Measurements from ENCODE around the gene DIAPH2.
"Not testable (repeated sequence)": the region's sequence is repeated elsewhere in the genome, so short reads cannot be mapped to it uniquely, and the experiment has no call there.

DIAPH2 gene

DNA sequence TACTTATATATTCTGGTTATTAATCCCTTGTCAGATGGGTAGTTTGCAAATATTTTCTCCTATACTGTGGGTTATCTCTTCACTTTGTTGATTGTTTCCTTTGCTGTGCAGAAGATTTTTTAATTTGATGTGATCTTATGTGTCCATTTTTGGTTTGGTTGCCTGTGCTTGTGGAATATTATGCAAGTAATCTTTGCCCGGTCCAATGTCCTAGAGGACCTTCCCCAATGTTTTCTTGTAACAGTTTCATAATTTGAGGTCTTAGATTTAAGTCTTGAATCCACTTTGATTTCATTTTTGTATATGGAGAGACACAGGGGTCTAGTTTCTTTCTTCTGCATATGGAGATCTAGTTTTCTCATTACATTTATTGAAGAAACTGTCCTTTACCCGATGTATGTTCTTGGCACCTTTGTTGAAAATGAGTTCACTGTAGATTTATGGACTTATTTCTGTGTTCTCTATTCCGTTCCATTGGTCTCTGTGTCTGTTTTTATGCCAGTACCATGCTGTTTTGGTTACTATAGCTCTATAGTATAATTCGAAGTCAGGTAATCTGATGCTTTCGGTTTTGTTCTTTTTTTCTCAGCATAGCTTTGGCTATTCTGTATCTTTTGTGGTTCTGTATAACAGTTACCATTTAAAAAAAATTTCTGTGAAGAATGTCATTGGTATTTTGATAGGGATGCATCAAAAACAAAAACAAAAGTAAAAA lies 34.7 kb downstream of the DIAPH2 start:
- DNase-seq (ENCODE audit: low spot score): no peak

DNA sequence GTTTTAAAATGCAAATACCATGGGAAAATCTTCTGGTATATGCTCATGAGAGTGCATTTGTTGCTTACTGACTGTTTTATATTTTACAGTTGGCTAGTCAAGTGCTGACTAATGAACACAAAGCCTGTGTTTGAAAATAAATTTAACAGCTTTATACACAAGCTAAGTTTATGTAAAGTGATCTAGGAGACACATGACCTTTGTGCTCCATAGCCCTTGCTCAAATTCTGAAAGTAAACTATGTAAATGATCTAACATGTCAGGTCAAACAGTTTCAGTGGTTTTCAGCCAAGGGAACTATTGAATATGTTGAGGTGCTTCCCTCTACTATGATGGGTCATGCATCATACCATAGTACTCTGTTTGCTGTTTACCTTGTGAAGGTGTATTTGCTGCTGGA lies 36.7 kb downstream of the DIAPH2 start:
- DNase-seq (ENCODE audit: low spot score): no peak

DNA sequence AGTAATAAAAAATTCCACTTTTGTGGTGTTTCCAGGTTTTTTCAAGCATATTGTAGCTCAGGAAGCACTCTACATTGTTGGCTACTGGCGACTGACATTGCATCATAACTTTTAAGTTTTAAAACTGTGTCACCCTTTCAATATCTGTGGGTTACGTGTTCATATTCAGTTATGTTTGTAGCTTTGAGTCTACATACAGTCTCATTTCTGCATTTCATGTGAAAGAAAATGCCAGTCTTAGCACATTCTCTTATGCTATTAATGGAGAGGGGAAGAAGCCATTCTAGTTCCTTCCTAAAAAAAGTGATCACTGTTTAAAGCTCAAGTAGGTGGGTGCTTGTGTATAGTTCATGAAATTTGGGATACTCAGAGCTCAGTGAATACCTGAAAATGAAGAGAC lies 38.1 kb downstream of the DIAPH2 start:
- no peak for DNase-seq (ENCODE audit: low spot score)

DNA sequence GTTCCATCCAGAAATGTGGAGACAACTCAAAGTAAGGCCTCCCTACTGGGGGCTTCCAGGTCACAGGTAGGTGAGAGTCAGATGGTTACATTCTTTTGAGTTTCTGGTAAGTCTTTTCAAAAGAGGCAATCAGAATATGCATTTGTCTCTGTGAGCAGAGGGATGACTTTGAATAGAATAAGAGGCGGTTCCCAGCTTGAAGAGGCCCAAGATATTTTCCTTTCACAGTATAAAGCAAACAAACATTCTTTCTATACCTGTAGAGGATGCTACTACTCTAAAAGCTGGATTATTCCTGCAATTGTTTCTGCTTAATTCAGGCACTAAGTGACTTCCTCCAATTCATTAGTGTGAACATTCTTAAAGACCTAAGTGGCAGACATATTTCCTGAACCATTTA lies 44.4 kb downstream of the DIAPH2 start:
- no peak for DNase-seq (ENCODE audit: low spot score)

DNA sequence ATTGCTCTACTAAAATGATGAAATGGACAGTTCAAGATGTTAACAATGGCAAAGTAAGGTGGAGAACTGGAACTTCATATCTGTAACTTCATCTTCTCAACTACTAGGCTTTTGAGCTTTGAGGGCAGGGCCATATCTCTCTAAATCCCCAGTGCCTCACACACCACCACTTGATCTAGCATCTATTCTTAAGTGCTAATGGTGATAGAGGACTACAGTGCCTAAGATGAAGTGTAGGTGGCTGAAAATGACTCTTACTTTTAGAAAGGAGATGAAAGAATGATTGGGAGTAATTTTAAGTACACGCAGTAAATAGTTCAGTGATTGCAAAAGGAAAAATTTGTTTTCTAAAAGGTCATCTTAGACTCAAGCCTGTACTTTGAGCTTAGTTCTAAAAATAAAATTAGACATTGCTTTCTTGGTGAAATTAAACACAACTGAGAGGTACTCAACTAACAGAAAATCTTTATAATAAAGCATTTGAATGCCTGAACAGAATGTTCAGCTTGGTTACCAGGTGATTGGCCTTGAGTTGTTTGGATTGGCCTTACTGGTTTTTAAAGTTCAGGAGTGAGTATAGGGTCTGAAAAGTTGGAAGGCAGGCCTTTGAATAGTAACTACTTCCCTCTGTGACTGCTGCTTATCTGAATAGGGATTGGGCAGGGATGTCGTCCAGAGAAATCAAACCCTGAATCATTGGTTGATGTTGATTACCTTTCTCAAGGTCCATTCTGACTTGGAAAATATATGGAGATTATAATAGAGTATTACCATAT lies 45.4 kb downstream of the DIAPH2 start:
- DNase-seq (ENCODE audit: low spot score): no peak

DNA sequence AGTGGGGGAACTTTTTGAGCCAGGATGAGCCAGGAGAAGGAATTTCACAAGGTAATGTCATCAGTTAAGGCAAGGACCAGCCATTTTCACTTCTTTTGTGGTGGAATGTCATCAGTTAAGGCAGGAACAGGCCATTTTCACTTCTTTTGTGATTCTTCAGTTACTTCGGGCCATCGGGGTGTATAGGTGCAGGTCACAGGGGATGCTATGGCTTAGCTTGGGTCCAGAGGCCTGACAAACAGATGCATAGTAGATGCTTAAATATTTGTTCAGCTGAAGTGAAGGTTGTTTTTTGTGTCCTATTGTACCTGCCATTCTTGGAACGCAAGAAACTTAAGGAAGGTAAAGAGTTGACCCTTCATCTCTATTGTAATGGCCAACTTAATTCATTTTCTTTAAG lies 46.4 kb downstream of the DIAPH2 start:
- not testable (repeated sequence) for DNase-seq (ENCODE audit: low spot score)

DNA sequence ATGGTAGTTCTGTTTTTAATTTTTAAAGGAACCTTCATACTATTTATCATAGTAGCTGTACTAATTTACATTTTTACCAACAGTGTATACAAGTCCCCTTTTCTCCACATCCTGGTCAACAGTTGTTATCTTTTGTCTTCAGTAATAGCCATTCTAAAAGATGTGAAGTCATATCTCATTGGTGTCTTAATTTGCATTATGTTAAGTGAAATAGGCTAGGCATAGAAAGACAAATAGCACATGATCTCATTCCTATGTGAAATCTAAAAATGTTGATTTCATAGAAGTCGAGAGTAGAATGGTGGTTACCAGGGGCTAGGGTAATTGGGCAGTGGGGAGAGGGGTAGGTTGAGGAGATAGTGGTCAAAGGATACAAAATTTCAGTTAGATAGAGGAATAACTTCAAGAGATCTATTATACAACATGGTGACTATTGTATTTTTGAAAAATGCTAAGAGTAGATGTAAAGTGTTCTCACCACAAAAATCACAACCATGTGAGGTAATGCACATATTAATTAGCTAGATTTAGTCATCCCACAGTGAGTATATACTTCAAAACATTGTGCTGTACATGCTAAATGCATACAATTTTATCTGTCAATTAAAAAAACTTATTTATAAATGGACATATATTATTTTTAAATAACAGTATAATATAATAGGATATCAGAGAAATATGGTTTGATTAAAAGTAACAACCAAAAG lies 58.9 kb downstream of the DIAPH2 start:
- DNase-seq (ENCODE audit: low spot score): no peak

DNA sequence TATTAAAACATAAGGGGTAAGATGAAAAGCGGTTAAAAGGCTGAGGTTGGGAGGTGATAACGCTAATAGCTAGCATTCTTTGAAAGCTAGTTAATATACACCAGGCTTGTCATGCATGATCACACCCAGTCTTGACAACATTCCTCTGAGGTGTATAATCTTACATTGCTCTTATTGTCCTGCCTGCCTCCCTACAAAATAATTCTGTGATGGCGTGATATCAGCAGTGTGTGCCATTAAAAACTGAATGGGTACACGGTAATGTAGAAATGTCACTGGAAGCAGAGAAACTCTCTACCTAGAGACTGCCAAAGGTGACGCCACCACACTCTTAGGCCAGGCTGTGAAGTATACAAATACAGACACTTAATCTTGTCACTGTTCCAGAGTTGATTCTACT lies 68.1 kb downstream of the DIAPH2 start:
- no peak for DNase-seq (ENCODE audit: low spot score)

DNA sequence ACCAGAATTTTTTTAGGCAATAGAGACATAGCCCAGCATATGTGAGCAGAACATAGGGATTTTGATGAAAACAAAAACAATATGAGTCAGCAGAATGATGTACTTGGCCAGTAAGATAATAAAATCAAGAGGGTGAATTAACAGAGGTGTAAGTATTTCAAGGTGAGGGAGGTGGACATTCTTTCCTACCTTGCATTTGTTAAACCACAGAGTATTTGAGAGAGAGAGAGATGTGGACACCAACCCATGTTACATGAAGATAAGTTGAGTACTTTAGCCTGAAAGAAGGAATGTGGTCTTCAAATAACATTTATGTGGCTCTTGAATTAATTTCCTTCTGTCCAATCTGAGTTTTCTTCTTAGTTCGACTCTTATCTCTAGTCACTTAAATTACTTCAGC lies 68.6 kb downstream of the DIAPH2 start:
- no peak for DNase-seq (ENCODE audit: low spot score)

DNA sequence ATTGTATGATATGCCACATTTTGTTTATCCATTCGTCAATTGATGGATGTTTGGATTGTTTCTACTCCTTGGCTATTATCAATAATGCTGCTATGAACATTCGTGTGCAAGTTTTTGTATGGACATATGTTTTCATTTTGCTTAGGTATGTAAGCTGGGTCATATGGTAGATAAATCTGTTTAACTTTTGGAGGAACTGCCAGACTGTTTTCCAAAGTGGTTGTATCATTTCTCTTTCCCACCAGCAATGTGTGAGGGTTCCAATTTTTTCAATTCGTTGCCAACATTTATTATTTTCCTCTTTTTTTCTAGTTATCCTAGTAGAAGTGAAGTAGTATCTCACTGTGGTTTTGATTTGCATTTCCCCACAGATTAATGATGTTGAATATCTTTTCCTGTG lies 71.8 kb downstream of the DIAPH2 start:
- no peak for DNase-seq (ENCODE audit: low spot score)

DNA sequence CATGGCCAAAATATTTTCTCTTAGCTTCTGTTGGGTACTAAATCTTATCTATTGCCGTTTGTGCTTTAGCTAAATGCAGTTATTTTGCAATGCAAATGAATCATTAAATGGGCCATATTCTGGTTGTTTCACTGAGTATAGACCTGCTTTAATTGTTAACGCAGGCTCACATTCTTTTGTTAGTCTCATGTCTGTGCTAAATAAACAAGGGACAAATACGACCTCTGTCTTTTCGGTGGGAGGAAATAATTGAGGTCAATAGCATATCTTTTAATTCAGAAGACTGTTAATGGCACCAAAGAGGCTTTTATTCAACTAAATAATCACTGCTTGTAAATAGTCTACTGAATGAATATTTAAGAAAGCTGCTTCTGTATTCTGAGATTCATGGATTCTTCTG lies 76.9 kb downstream of the DIAPH2 start:
- DNase-seq (ENCODE audit: low spot score): no peak

DNA sequence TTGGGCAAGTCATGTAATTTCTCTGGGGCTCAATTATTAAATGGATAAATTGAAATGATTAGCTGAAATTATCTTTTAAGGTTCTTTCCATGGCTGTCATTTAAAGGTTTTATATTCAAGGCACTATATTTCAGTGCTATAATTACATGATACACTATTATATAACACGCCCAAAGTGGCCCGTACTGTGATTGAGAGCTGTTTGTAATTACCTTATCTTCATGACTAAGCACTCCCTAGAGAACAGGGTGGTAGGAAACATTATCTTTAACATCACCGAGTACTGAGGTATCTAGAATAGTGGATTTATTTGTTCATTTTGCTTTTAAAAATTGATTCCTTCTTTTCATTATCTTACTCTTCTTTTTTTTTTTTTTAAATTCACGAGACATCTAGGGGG lies 79.0 kb downstream of the DIAPH2 start:
- DNase-seq (ENCODE audit: low spot score): no peak

DNA sequence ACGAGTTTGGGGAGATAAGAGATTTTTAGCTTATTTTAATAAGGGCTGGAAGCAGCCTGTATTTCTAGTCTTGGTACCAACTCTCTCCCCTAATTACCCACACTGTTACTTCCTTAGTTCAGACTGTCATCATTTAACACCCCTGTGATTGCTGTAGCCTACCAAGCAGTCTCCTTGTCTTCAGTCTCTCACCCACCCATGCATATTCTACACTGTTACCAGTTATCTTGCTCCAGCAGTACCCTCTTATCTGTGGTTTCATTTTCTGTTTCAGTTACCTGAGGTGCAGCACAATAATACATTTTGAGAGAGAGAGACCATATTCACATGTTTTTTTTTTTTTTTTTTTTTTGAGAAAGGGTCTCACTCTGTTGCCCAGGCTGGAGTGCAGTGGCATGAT lies 80.2 kb downstream of the DIAPH2 start:
- no peak for DNase-seq (ENCODE audit: low spot score)

DNA sequence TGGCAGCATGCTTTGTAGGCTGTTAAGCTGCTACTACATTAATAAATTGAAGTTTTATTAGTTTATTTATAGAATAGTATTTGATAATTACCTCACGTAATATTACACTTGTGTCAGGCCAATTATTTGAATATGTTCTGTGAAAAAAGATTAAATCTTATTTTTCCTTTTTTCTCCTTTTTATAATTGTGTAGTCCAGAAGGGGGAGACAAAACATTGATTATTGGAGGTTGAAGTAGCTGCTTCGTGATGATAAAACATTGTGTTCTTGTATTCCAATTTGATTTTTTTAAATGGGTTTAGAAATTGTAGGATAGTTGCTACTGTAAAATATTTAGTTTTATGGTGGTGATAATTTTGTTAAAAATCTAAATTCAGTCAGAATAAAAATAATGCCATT lies 85.7 kb downstream of the DIAPH2 start:
- no peak for DNase-seq (ENCODE audit: low spot score)

DNA sequence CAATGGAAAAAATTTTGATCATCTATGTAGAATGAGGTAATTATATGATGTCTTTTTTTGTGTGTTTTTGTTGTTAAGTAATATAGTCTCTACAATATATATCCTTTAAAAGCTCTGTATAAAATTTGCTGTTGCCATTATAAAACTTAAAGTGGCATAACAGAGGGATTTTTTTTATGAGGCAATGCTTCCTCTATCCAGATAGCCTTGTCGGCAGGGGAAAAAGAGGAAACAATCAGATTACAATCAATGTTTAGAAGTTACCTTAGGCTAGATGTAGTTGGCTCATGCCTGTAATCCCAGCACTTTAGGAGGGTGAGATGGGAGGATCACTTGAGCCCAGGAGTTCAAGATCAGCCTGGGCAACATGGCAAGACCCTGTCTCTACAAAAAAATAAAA lies 86.8 kb downstream of the DIAPH2 start:
- DNase-seq (ENCODE audit: low spot score): no peak

DNA sequence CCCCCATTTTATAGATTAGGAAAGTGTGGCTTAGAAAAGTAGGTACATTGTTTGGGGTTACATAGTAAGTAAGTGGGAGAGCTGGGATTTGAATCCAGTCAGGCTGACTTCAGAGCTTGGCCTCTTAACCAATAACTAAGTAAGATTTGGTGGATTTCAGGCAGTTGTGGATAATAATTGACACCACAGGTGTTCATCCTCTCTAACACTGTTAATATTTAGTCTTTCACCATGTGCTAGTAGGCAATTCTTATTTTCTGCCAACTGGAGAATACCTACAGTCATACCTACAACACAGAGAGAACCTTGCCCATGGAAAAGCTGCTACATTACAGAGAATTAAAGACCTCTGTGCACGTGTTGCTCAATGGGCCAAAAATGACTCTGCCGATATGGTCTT lies 89.5 kb downstream of the DIAPH2 start:
- DNase-seq (ENCODE audit: low spot score): no peak

DNA sequence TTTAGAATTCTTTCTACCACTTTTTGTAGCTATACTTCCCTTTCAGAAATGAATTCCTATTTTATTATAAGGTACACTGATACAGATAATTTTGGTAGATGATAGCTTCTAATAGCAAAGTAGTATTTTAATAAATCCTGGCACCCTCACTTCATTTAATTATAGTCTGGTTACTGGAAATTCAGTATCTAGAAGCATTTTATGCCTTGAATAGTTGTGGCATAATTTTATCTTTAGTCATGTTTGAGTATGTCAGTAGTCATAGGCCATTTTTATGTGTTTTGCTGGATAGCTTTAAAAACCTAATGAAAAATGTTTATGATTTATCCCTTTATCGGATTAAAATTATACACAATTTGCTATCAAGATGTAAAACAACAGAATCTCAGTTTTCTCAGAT lies 92.3 kb downstream of the DIAPH2 start:
- no peak for DNase-seq (ENCODE audit: low spot score)

DNA sequence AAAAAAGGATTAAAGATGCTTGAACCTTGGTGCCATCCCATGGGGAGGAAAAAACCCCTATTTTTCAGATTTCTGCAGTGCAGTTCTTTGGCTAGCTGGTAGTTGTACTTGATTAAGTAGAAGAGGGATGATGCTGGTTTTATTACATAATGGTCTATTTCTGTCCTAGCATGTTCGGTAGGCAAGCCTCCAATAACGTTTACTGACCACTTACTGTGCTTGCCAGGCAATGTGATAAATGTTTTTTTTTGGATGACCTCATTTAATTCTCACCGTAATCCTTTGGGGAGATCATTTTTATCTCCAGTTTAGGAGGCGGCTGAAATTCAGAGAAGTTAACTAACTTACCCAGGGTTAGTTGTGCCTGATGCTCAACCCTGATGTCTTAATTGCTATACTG lies 106.9 kb downstream of the DIAPH2 start:
- DNase-seq (ENCODE audit: low spot score): no peak

DNA sequence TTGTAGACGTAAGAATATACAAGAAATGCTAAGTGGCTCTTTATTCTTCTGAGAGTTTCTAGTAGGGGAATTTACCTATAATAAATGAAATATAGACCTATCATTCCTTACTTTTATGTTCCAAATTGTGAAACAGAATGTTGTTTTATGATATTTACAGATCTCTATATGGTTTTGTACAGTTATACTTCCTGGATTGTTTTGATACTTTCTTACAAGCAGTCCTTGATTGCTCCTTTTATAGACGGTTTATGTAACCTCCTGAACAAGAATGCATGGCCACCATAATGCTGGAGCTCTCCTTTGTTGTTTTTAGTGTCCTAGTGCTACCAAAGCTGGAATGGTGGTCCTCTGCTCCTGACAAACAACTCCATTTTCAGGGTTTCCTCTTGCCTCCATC lies 107.4 kb downstream of the DIAPH2 start:
- DNase-seq (ENCODE audit: low spot score): no peak

DNA sequence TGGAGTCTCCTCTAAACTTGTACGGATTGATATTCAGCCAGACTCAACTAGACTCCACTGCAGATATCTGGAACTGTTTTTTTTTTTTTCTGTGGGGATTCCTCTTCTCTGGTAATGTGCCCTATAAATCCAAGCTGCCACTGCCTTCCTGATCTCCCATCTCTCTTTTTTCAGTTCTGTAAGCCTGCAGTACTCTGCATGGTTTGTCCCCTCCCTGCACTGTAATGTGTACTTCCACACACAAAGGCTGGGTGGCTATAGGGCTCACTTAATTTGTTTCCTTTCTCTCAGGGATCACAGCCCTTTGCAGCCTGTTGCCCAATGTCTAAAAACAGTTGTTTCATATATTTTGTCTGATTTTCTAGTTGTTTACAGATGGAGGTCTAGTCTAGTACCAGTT lies 114.3 kb downstream of the DIAPH2 start:
- no peak for DNase-seq (ENCODE audit: low spot score)

DNA sequence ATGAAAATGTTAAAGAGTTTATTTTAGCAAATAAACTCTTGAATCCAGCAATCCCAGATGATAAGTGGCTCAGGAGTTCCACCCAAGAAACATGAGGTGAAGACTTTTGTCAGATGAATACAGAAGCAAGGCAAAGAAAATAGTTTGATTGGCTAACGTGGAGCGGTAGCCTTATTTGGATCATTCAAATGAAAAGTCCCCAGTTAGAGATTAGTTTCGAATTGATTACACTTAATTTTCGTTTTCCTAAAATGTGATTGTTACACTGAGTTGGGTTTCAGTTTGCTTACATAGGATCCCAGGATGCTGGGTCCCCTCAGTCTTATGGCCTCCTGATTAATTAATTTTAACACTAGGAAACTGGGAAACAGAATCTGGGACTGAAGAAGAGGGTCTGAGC lies 122.7 kb downstream of the DIAPH2 start:
- no peak for DNase-seq (ENCODE audit: low spot score)

DNA sequence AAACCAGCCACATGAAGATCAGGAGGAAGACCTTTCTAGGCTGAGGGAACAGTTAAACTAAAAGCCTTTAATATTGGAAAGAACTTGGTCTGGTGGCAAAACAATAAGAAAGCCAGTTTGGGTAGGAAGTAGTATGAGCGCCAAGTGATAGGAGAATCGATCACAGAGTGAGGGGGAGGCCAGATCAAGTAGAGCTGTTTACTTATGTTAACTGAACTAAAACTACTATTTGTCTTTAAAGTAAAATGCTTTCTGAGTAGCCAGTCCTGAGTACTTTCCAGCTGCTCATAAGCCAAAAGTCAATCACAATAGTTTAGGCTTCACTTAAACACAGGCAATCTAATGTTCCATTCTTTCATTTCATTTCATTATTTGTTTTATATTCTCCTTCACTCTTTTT lies 136.3 kb downstream of the DIAPH2 start:
- DNase-seq (ENCODE audit: low spot score): no peak

DNA sequence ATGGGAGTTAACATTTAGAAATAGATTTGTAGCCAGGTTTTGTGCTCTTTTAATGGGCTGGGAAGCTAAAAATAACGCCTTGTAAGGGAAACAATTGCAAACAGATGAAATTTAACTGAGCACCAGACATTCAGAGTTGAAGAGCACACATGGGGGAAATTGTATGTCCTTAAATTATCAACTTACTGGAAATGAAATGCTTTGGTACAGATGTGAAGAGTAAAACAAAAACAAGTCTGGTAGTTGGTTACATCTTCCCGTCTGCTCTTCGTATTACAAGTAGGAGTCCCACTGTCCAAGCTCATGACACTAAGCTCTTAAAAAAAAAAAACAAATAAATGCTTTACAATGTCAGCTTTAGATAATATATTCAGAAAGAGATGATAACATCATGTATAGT lies 139.5 kb downstream of the DIAPH2 start:
- DNase-seq (ENCODE audit: low spot score): no peak

All from ecto neural progenitor cell (in vitro differentiated cells).